A673 (cell line): Measurements from ENCODE around the gene BRD7. TPM values are rescaled to one million over a fixed set of nuclear protein-coding genes. Genes with fewer than 3 reads are reported as not detected.

Source experiments
- BruUV-seq: library from RNA; stranded (reverse); fragments of 400-500 nt; replicated peaks from 2 replicates; lab custom pipeline; 2021; lab: Mats Ljungman, UMichigan
- CTCF ChIA-PET: fragments of 300-600 bp; sonication (Branson Sonifier 250); formaldehyde crosslinking; loops from one replicate; lab custom pipeline; 2022; ENCODE audit warnings: antibody characterized with exemption; lab: Charles Lee
- POLR2A ChIA-PET: fragments of 300-600 bp; sonication (Branson Sonifier 250); formaldehyde crosslinking; loops from one replicate; lab custom pipeline; 2022; ENCODE audit warnings: antibody characterized with exemption; ENCODE audit not compliant: low non-redundant PET; lab: Charles Lee
- DNase-seq: peaks from one replicate; pipeline ENCODE4 v3.0.0-alpha.2; 2015; ENCODE audit warnings: low spot score
- H3K27ac ChIP-seq: fragments of 200-600 bp; sonication (generic); 2 replicates; pipeline ENCODE4 v1.5.1; 2016; ENCODE audit warnings: mixed run types, low read depth, mild to moderate bottlenecking, mixed read lengths, antibody characterized with exemption, low read length; ENCODE audit not compliant: poor library complexity, severe bottlenecking
- H3K27me3 ChIP-seq: fragments of 200-600 bp; sonication (generic); replicated peaks from 2 replicates; pipeline ENCODE4 v1.6.1; 2017; ENCODE audit warnings: mixed run types, low read depth, mild to moderate bottlenecking, mixed read lengths, antibody characterized with exemption, low read length; ENCODE audit not compliant: insufficient read depth, poor library complexity
- H3K36me3 ChIP-seq: fragments of 200-600 bp; sonication (generic); 2 replicates; pipeline ENCODE4 v1.6.1; 2016; ENCODE audit warnings: mixed run types, mild to moderate bottlenecking, mixed read lengths, antibody characterized with exemption, low read length; ENCODE audit not compliant: insufficient read depth, poor library complexity, severe bottlenecking
- H3K4me1 ChIP-seq: fragments of 200-600 bp; sonication (generic); 2 replicates; pipeline ENCODE4 v1.6.1; 2017; ENCODE audit warnings: mixed run types, mild to moderate bottlenecking, mixed read lengths, antibody characterized with exemption, low read length; ENCODE audit not compliant: insufficient read depth, poor library complexity, severe bottlenecking
- H3K4me3 ChIP-seq: fragments of 200-600 bp; sonication (generic); 2 replicates; pipeline ENCODE4 v1.5.1; 2016; ENCODE audit warnings: low read depth, mixed run types, mild to moderate bottlenecking, mixed read lengths, low read length; ENCODE audit not compliant: poor library complexity, severe bottlenecking
- H3K9me3 ChIP-seq: fragments of 200-600 bp; sonication (generic); 2 replicates; pipeline ENCODE4 v1.6.1; 2016; ENCODE audit warnings: mixed run types, low read depth, mild to moderate bottlenecking, mixed read lengths, antibody characterized with exemption, low read length; ENCODE audit not compliant: poor library complexity, severe bottlenecking
- EZH2 ChIP-seq: fragments of 200-600 bp; sonication (generic); IDR thresholded peaks from 2 replicates; pipeline ENCODE4 v1.6.1; 2017; ENCODE audit warnings: borderline replicate concordance, low read depth, mild to moderate bottlenecking, mixed read lengths, antibody characterized with exemption, low read length; ENCODE audit not compliant: poor library complexity, severe bottlenecking
- intact Hi-C: fragments of 100-400 bp; cut with micrococcal nuclease; formaldehyde crosslinking; loops from one replicate; pipeline ENCODE4 v1.10.0; 2022; ENCODE audit not compliant: unreplicated experiment
- microRNA-seq: library from miRNA; unstranded; fragments of <30 nt; microRNA quantifications from one replicate; pipeline ENCODE4 v1.2.0, GENCODE V29; 2021
- total RNA-seq: library from RNA; stranded (reverse); gene quantifications from 2 replicates; pipeline ENCODE4 v1.2.3, GENCODE V29; 2021
- TF ChIP-seq, protein P1 (sequence below): fragments of 300-800, 200-600 bp; sonication (generic); conservative IDR thresholded peaks from 2 replicates; pipeline ENCODE4 v1.5.1; 2017; ENCODE audit warnings: low read depth, mild to moderate bottlenecking, antibody characterized with exemption, low read length, moderate library complexity, mixed read lengths

The BRD7 gene
- total RNA-seq, 1 experiment from 2014 or later = 93.0 TPM

DNA sequence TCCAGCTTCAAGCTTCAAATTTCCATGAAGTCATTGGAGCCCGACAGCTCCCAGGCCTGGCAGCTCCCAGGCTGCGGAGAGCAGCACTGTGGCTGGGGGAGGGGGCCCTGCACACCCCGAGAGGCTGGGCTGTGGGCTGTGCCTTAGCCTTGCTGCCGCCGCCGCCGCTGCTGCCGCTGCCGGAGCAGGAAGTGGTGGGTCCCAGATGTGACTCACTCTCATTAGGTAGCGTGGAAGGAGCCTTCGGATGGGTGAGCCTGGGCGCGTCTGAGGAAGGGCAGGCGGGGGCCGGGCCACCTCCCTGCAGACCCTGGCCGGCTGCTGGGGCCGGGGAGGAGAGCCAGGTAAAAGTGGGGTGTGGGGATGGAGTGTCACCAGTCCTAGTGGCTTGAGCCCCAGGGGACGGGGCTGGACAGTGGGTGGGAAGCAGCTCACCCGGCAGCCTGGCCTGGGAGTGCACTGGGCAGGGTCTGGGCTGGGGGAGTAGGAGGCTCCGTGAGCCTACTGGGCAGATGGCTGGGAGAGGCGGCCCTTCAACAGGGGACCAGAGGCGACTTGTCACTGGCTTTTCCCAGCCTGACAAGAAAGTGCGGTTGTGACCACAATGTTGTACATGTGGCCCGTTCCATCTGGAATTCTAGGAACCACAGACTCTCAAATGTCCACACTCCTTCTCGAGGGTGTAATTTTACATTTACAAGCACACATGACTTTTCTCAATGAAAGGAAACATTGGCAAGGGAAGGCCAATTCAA lies 102.3 kb downstream of the BRD7 start, which contains the start of gene ADCY7:
TSS of gene ADCY7 (plus strand) at position 215 of the 755 bp plus-strand sequence. CDS start 21,629 bp downstream, outside the sequence.
- Histone ChIP-seq H3K4me1 (peaks cover 22% of the 10 kb centered on the region), H3K4me3 (peak within 1 kb of the TSS; percentile 32), H3K36me3 (no peaks in the 10 kb centered on the region), H3K9me3 (no peaks in the 10 kb centered on the region), H3K27ac (peak within 1 kb of the TSS; percentile 38), H3K27me3 (no peaks in the 10 kb centered on the region)
- ChIA-PET CTCF (no interaction called here), POLR2A (no interaction called here)
- intact Hi-C loops = no loop called here
- DNase-seq = peak; percentile 87
- no TSS peak for BruUV-seq
- TF ChIP-seq, protein P1, sequence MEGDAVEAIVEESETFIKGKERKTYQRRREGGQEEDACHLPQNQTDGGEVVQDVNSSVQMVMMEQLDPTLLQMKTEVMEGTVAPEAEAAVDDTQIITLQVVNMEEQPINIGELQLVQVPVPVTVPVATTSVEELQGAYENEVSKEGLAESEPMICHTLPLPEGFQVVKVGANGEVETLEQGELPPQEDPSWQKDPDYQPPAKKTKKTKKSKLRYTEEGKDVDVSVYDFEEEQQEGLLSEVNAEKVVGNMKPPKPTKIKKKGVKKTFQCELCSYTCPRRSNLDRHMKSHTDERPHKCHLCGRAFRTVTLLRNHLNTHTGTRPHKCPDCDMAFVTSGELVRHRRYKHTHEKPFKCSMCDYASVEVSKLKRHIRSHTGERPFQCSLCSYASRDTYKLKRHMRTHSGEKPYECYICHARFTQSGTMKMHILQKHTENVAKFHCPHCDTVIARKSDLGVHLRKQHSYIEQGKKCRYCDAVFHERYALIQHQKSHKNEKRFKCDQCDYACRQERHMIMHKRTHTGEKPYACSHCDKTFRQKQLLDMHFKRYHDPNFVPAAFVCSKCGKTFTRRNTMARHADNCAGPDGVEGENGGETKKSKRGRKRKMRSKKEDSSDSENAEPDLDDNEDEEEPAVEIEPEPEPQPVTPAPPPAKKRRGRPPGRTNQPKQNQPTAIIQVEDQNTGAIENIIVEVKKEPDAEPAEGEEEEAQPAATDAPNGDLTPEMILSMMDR = no peak
- no peak for TF ChIP-seq EZH2

Small RNA genes within 50 kb of the gene (microRNA-seq; reads per million reads assigned to microRNA genes)
- gene MIR6771 = not detected

Other genes starting within 250 kb of the BRD7 start
- 16.8 and 18.3 TPM in 2 replicates for gene TENT4B, start 215.7 kb downstream of the BRD7 start, total RNA-seq
- gene ADCY7, start 102.4 kb downstream of the BRD7 start, total RNA-seq = 5.4 and 5.5 TPM in 2 replicates
- 0.57 and 1.1 TPM in 2 replicates for gene NKD1, start 179.4 kb upstream of the BRD7 start, total RNA-seq